Thymus (tissue), 11 donors: ENCODE results near the gene GNRH2. TPM values are rescaled to one million over a fixed set of nuclear protein-coding genes. Genes with fewer than 3 reads are reported as not detected.

Experiments used
- DNase-seq, 9 donors: peaks; one replicate each; pipeline ENCODE4 v3.0.0-alpha.2; 2013; ENCODE audit warnings: low spot score in 9 of 9, low read depth in 6 of 9, missing footprints in 1 of 9
- H3K27ac ChIP-seq, 2 donors: one replicate each; pipeline ENCODE4 v1.5.1; 2013; ENCODE audit warnings: control low read depth in 1 of 2, low read depth in 1 of 2, low read length in 1 of 2, mild to moderate bottlenecking in 1 of 2, moderate library complexity in 1 of 2
- H3K27me3 ChIP-seq, 2 donors: one replicate each; pipeline ENCODE4 v1.5.1; 2013; ENCODE audit warnings: low read length in 1 of 2; ENCODE audit not compliant: control insufficient read depth in 2 of 2, insufficient read depth in 1 of 2
- H3K36me3 ChIP-seq, 2 donors: one replicate each; pipeline ENCODE4 v1.5.1; 2013; ENCODE audit warnings: low read length in 1 of 2, mild to moderate bottlenecking in 1 of 2, moderate library complexity in 1 of 2; ENCODE audit not compliant: control insufficient read depth in 2 of 2, insufficient read depth in 2 of 2
- H3K4me1 ChIP-seq, 2 donors: one replicate each; pipeline ENCODE4 v1.5.1; 2013; ENCODE audit warnings: low read length in 2 of 2; ENCODE audit not compliant: control insufficient read depth in 2 of 2, insufficient read depth in 2 of 2
- H3K4me3 ChIP-seq, 2 donors: one replicate each; pipeline ENCODE4 v1.5.1; 2013; ENCODE audit warnings: low read length in 2 of 2, control low read depth in 1 of 2, mild to moderate bottlenecking in 1 of 2
- H3K9me3 ChIP-seq, 2 donors: one replicate each; pipeline ENCODE4 v1.5.1; 2013; ENCODE audit warnings: low read length in 1 of 2, mild to moderate bottlenecking in 1 of 2; ENCODE audit not compliant: control insufficient read depth in 2 of 2, insufficient read depth in 1 of 2
- WGBS: extraction: QIAGEN DNeasy Blood & Tissue Kit; methylation state at CpG from one replicate; pipeline ENCODE4 v1.1.7; 2013; 5-methylcytosine and 5-hydroxymethylcytosine counted together
- polyA plus RNA-seq: library from polyadenylated mRNA; stranded (reverse); fragments of 200-250 nt; gene quantifications from one replicate; pipeline ENCODE4 v1.2.3, GENCODE V29; 2013
- total RNA-seq: library from RNA; stranded (reverse); fragments of 120-200 nt; gene quantifications from one replicate; pipeline ENCODE4 v1.2.4, GENCODE V29; 2013
- donor health status: healthy.

GNRH2 gene
- total and polyA plus RNA-seq, 2 donors, result 0.14 to 0.66 TPM

DNA sequence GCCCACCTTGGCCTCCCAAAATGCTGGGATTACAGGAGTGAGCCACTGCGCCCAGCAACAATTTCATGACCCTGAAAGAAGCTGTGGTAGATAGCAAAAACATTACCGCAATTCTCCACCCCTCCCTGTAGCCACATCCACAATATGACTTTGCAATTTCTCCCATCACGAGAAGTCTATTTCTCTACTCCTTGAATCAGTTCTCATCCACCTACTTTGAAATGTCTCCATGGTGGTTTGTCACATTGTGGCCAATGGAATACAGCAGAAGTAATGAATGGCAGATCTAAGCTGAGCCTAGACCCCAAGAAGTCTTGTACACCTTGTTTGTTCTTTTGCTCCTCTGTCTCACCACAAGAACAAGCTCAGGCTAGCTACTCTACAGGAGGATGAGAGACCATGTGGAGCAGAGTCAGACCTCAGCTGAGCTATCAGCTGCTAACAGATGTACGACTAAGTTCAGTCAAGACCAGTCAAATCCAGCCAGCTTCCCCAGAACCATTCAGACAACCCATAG is 34.3 kb downstream of the GNRH2 start:
- no peak for DNase-seq
- peaks cover 0 to 2% of the 10 kb centered on the region in 2 donors for H3K9me3 ChIP-seq
- no peaks in the 10 kb centered on the region for H3K4me1 ChIP-seq
- H3K27me3 ChIP-seq, result peaks cover 30 to 49% of the 10 kb centered on the region in 2 donors
- WGBS, result 6% methylated on average over 4 of the region's 4 CpGs
- no peak overlapping the region for H3K27ac ChIP-seq
- no peak overlapping the region for H3K4me3 ChIP-seq
- no peaks in the 10 kb centered on the region for H3K36me3 ChIP-seq

- Histone ChIP-seq H3K4me3 (no peak overlapping the region), H3K27ac (no peak overlapping the region), H3K36me3 (no peaks in the 10 kb centered on the region), H3K9me3 (no peaks in the 10 kb centered on the region), H3K27me3 (peaks cover 45 to 68% of the 10 kb centered on the region in 2 donors), H3K4me1 (no peaks in the 10 kb centered on the region)
- no peak for DNase-seq
- WGBS, result 77% methylated on average over 6 of the region's 6 CpGs
Measured at GRCh38 chr20:3080939-3081388, 37.5 kb downstream of the GNRH2 start.

- Histone ChIP-seq H3K9me3 (no peaks in the 10 kb centered on the region), H3K4me3 (no peak overlapping the region), H3K27me3 (peaks cover 45 to 65% of the 10 kb centered on the region in 2 donors), H3K4me1 (no peaks in the 10 kb centered on the region), H3K27ac (no peak overlapping the region), H3K36me3 (no peaks in the 10 kb centered on the region)
- WGBS, result 82% methylated on average over 11 of the region's 11 CpGs
- DNase-seq, result no peak
Measured at GRCh38 chr20:3081641-3082040, 38.2 kb downstream of the GNRH2 start.

DNA sequence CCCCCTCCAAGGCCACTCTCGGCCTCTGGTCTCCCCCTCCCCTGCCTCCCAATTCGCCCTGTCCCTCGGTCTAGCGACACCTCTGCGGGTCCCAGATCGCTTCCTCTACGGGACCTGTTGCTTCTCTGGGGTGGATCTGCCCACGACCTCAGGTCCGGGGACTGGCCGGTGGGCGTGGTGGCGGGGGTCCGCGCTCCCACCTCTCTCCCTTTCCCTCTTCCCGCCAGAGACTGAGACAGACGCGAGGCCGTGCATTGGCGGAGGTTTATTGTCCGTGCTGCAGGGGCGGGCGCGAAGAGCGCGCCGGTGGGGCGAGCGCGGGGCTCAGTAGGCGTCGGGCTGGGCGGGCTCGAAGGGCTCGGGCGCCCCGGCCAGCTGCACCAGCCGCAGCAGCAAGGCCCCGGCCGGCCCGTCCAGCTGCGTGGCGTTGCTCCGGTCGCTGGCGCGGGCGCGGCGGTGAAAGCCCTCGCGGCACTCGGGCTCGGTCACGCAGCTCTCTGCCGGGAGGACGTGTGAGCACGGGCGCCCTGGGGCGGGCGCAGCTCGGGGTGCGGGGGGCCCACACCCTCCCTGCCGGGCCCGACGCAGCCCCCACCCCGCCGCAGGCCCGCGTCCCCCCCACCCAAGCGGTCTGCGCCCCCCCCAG is 39.0 kb downstream of the GNRH2 start:
- no peak for DNase-seq
- H3K36me3 ChIP-seq, result no peaks in the 10 kb centered on the region
- peaks cover 45 to 63% of the 10 kb centered on the region in 2 donors for H3K27me3 ChIP-seq
- 3% methylated on average over 70 of the region's 71 CpGs for WGBS
- no peaks in the 10 kb centered on the region for H3K4me1 ChIP-seq
- no peak overlapping the region for H3K27ac ChIP-seq
- H3K9me3 ChIP-seq, result no peaks in the 10 kb centered on the region
- peak overlapping the region in 1 of 2 donors; percentile 23 for H3K4me3 ChIP-seq

DNA sequence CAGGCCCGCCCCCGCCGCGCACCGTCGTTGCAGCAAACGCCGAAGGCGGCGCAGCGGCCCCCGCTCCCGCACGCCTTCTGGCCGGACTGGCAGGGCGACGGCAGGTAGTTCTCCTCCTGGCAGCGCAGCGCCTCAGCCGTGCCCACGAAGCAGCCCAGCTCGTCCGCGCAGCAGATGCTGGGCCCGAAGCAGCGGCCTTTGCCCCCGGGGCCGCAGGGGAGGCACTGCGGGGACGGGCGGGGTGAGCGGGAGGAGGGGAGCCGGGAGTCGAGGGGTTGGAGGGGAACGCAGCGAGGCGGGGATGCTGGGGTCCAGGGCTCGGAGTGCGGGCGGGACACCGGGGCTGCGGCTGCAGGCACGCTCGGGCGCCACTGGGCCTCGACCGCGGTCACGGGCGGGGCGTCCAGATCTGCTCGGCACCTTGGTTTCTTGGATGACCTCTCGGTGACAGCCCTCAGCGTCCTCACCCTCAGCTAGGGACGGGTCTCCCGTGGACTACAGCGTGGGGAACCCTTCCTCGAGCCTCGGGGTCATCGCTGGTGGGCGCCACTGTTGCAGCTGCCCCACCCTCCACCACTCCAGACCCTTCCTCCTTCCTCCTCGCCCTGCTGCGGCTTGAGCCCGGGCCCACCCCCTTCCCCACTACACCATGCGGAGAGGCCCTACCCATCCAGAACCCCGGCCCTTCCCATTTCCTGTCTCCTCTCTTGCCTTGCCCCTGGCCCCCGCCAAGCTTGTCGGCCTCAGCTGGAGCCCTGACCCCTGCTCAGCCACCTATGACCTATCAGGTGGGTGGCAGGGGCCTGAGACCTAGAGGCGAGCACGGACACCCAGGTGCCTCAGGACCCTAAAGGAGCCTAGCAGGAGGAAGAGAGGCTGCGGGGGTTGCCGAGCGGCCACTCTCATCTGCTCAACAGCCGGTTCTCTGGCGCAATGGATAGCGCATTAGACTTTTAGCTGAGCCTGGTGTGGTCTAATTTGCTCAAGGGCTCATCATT is 39.8 kb downstream of the GNRH2 start:
- Histone ChIP-seq H3K36me3 (no peaks in the 10 kb centered on the region), H3K27me3 (peaks cover 45 to 63% of the 10 kb centered on the region in 2 donors), H3K9me3 (no peaks in the 10 kb centered on the region), H3K27ac (no peak overlapping the region), H3K4me1 (no peaks in the 10 kb centered on the region), H3K4me3 (peak overlapping the region in 1 of 2 donors; percentile 23)
- no peak for DNase-seq
- 6% methylated on average over 76 of the region's 76 CpGs for WGBS

DNA sequence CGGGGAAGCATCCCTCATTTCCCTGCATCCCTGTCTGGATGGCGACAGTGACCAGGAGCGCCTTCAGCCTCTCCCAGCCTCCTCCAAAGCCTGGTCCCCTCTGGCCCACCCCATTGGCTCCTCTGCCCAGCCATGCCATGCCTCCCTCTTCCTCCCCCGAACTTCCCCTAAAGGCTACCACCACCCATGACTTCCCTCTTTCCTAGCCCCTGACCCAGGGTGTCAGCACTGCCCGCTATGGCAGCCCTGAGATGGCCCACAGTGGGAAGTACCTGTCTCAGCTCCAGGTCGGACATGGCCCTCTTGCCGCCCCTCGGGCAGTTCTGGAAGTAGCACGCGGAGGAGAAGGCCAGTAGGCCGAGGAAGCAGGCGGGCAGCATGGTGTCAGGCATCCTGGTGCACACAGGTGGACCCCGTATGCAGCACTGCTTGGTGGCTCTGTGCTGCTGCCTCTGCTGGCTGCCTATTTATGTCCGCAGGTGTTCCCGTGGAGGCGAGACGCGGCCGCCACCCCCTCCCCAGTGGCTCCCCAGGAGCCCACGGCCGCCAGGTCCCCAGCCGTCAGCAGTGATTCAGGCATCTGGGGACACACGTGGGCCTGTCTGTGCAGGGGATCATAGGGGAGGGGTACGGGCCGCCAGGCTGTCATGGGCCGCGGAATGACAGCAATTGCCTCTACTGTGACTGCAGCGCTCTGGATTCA is 41.0 kb downstream of the GNRH2 start, which contains the start of gene AVP:
AVP (minus strand) TSS at position 442 of the 703 bp plus-strand sequence; CDS start at position 392, 50 bp downstream.
- no peak within 1 kb of the TSS for H3K4me3 ChIP-seq
- no peaks in the 10 kb centered on the region for H3K36me3 ChIP-seq
- WGBS, result 42% methylated on average over 28 of the region's 28 CpGs
- no peak within 1 kb of the TSS for H3K27ac ChIP-seq
- no peaks in the 10 kb centered on the region for H3K9me3 ChIP-seq
- no peak for DNase-seq
- no peaks in the 10 kb centered on the region for H3K4me1 ChIP-seq
- peaks cover 45 to 59% of the 10 kb centered on the region in 2 donors for H3K27me3 ChIP-seq

GRCh38 chr20:3084986-3085360 is 41.6 kb downstream of the GNRH2 start:
- peaks cover 47 to 57% of the 10 kb centered on the region in 2 donors for H3K27me3 ChIP-seq

DNA sequence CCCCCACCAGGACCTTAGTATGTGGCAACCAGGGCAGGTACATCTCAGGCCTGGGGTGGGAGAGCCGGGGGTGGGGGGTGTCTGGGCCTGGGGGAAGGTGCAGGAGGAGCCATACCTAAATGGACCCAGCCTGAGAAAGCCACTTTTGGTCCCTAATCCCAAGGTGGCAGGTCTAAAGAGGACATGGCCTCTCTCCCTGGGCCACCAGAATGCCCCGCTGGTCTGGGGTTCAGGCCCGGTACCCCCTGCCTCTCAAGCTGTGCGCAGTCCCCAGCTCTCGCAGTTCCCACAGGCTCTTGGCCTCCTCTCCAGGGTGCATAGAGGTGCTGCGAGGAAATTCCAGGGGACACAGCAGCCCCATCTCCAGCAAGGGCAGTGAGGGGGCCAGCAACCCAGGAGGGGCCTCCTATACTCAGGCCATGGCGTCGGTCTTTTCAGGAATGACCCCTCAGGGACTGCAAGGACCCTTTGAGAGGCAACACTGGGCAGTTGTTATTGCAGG is 42.2 kb downstream of the GNRH2 start:
- no peaks in the 10 kb centered on the region for H3K36me3 ChIP-seq
- DNase-seq, result no peak
- no peak overlapping the region for H3K4me3 ChIP-seq
- H3K4me1 ChIP-seq, result no peaks in the 10 kb centered on the region
- H3K9me3 ChIP-seq, result no peaks in the 10 kb centered on the region
- H3K27ac ChIP-seq, result no peak overlapping the region
- WGBS, result 97% methylated on average over 8 of the region's 8 CpGs
- H3K27me3 ChIP-seq, result peaks cover 43 to 51% of the 10 kb centered on the region in 2 donors

More at GRCh38 chr20:3084986-3085360, 41.6 kb downstream of the GNRH2 start:
- H3K27ac ChIP-seq, result no peak overlapping the region
- no peak for DNase-seq
- no peak overlapping the region for H3K4me3 ChIP-seq
- 78% methylated on average over 7 of the region's 7 CpGs for whole genome bisulfite sequencing
- H3K9me3 ChIP-seq, result no peaks in the 10 kb centered on the region
- H3K36me3 ChIP-seq, result no peaks in the 10 kb centered on the region
- no peaks in the 10 kb centered on the region for H3K4me1 ChIP-seq
